ENCODE measurements around the gene PSMB10.
"Not testable (repeated sequence)": the region's sequence is repeated elsewhere in the genome, so short reads cannot be mapped to it uniquely, and the experiment has no call there.

PSMB10 gene

GRCh38 chr16:67942510-67943255, 6.0 kb upstream of the PSMB10 start:
- DNase-seq (ENCODE audit: low read depth in 4 of 4, low spot score in 1 of 4) = no peak

GRCh38 chr16:67942200-67942509, 5.5 kb upstream of the PSMB10 start:
- DNase-seq (ENCODE audit: low read depth in 4 of 4, low spot score in 1 of 4) = no peak

- DNase-seq (ENCODE audit: low read depth in 4 of 4, low spot score in 1 of 4) = no peak
These were observed 5.0 kb upstream of the PSMB10 start for GRCh38 chr16:67941469-67942199.

- DNase-seq (ENCODE audit: low read depth in 4 of 4, low spot score in 1 of 4) = no peak
These were observed 3.9 kb upstream of the PSMB10 start for GRCh38 chr16:67940446-67941089.

- peak in 2 of 4 experiments; percentile 50 to 64 for DNase-seq (ENCODE audit: low read depth in 4 of 4, low spot score in 1 of 4)
These were observed 3.1 kb upstream of the PSMB10 start for GRCh38 chr16:67939507-67940445.

- not testable (repeated sequence) for DNase-seq (ENCODE audit: low read depth in 4 of 4, low spot score in 1 of 4)
These were observed 1.1 kb upstream of the PSMB10 start for GRCh38 chr16:67937713-67938112.

GRCh38 chr16:67936880-67937605, 393 bp upstream of the PSMB10 start:
- peak in 1 of 4 experiments; percentile 66 for DNase-seq (ENCODE audit: low read depth in 4 of 4, low spot score in 1 of 4)

- peak; percentile 78 to 97 (median 85) for DNase-seq (ENCODE audit: low read depth in 4 of 4, low spot score in 1 of 4)
These were observed 1.1 kb downstream of the PSMB10 start for GRCh38 chr16:67935402-67936123.

- DNase-seq (ENCODE audit: low read depth in 4 of 4, low spot score in 1 of 4) = no peak
These were observed 1.6 kb downstream of the PSMB10 start for GRCh38 chr16:67935101-67935401.

- DNase-seq (ENCODE audit: low read depth in 4 of 4, low spot score in 1 of 4) = no peak
These were observed 2.1 kb downstream of the PSMB10 start for GRCh38 chr16:67934306-67935100.

- DNase-seq (ENCODE audit: low read depth in 4 of 4, low spot score in 1 of 4) = no peak
These were observed 2.8 kb downstream of the PSMB10 start for GRCh38 chr16:67933805-67934204.

GRCh38 chr16:67932462-67932840, 4.2 kb downstream of the PSMB10 start:
- no peak for DNase-seq (ENCODE audit: low read depth in 4 of 4, low spot score in 1 of 4)

GRCh38 chr16:67931712-67932461, 4.8 kb downstream of the PSMB10 start, which contains the start of gene CTRL:
Gene CTRL (minus strand): TSS chr16:67931862. CDS start chr16:67931852, 10 bp downstream.
- no peak for DNase-seq (ENCODE audit: low read depth in 4 of 4, low spot score in 1 of 4)

- DNase-seq (ENCODE audit: low read depth in 4 of 4, low spot score in 1 of 4) = no peak
These were observed 5.9 kb downstream of the PSMB10 start for GRCh38 chr16:67930678-67931211.

- DNase-seq (ENCODE audit: low read depth in 4 of 4, low spot score in 1 of 4) = no peak
These were observed 6.5 kb downstream of the PSMB10 start for GRCh38 chr16:67930191-67930590.

- DNase-seq (ENCODE audit: low read depth in 4 of 4, low spot score in 1 of 4) = peak in 3 of 4 experiments; percentile 60 to 64 (median 61)
These were observed 7.9 kb downstream of the PSMB10 start for GRCh38 chr16:67928561-67929364.

GRCh38 chr16:67928147-67928546, 8.5 kb downstream of the PSMB10 start:
- no peak for DNase-seq (ENCODE audit: low read depth in 4 of 4, low spot score in 1 of 4)
